Measurements from ENCODE around the gene CABLES2. TPM values are rescaled to one million over a fixed set of nuclear protein-coding genes. Genes with fewer than 3 reads are reported as not detected.
A peak's percentile ranks its signal among the peaks of the same experiment; 100 is the strongest.
"Not testable (repeated sequence)": the region's sequence is repeated elsewhere in the genome, so short reads cannot be mapped to it uniquely, and the experiment has no call there.

The CABLES2 gene
- total RNA-seq, 4 donors from 2014 or later: 2.0 to 3.8 (median 2.2) TPM

- intact Hi-C loops (cut with DNase I): no loop called here
- peaks cover 6 to 41% (median 12%) of the 10 kb centered on the region in 3 donors for H3K4me1 ChIP-seq
- no peaks in the 10 kb centered on the region for H3K36me3 ChIP-seq
- no peak for DNase-seq
- H3K9me3 ChIP-seq: no peaks in the 10 kb centered on the region
- TF ChIP-seq, protein P1, sequence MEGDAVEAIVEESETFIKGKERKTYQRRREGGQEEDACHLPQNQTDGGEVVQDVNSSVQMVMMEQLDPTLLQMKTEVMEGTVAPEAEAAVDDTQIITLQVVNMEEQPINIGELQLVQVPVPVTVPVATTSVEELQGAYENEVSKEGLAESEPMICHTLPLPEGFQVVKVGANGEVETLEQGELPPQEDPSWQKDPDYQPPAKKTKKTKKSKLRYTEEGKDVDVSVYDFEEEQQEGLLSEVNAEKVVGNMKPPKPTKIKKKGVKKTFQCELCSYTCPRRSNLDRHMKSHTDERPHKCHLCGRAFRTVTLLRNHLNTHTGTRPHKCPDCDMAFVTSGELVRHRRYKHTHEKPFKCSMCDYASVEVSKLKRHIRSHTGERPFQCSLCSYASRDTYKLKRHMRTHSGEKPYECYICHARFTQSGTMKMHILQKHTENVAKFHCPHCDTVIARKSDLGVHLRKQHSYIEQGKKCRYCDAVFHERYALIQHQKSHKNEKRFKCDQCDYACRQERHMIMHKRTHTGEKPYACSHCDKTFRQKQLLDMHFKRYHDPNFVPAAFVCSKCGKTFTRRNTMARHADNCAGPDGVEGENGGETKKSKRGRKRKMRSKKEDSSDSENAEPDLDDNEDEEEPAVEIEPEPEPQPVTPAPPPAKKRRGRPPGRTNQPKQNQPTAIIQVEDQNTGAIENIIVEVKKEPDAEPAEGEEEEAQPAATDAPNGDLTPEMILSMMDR (IDR thresholded peaks at IDR 0.05): no peak
- no peak for TF ChIP-seq POLR2A (IDR thresholded peaks at IDR 0.05)
- WGBS, 2 donors: 44 to 53% methylated on average over 5 to 20 of the region's 22 CpGs
- peak overlapping the region; percentile 72 to 85 (median 78) for H3K27ac ChIP-seq
- H3K27me3 ChIP-seq: peaks cover 0 to 72% (median 0%) of the 10 kb centered on the region in 4 donors
- H3K4me3 ChIP-seq: peak overlapping the region; percentile 34 to 61 (median 50)
These were observed 19.6 kb upstream of the CABLES2 start for GRCh38 chr20:62426699-62427131.

DNA sequence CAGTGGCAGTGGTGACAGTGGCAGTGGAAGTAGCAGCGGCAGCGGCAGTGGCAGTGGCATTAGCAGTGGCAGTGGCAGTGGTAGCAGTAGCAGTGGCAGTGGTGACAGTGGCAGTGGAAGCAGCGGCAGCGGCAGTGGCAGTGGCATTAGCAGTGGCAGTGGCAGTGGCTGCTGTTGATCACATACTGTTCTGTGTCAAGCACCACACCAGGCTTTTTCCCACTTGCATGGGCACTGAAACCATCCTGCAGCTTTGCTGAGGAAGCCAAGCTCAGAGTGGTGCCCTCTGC, 18.9 kb upstream of the CABLES2 start:
- H3K4me3 ChIP-seq; DNase-seq; H3K9me3 ChIP-seq; H3K36me3 ChIP-seq; intact Hi-C loops (cut with DNase I); H3K27ac ChIP-seq: not testable (repeated sequence)
- H3K4me1 ChIP-seq: peaks cover 6 to 41% (median 12%) of the 10 kb centered on the region in 3 donors
- peaks cover 0 to 71% (median 0%) of the 10 kb centered on the region in 4 donors for H3K27me3 ChIP-seq
- WGBS, 2 donors: 68 to 89% methylated on average over 4 of the region's 4 CpGs

DNA sequence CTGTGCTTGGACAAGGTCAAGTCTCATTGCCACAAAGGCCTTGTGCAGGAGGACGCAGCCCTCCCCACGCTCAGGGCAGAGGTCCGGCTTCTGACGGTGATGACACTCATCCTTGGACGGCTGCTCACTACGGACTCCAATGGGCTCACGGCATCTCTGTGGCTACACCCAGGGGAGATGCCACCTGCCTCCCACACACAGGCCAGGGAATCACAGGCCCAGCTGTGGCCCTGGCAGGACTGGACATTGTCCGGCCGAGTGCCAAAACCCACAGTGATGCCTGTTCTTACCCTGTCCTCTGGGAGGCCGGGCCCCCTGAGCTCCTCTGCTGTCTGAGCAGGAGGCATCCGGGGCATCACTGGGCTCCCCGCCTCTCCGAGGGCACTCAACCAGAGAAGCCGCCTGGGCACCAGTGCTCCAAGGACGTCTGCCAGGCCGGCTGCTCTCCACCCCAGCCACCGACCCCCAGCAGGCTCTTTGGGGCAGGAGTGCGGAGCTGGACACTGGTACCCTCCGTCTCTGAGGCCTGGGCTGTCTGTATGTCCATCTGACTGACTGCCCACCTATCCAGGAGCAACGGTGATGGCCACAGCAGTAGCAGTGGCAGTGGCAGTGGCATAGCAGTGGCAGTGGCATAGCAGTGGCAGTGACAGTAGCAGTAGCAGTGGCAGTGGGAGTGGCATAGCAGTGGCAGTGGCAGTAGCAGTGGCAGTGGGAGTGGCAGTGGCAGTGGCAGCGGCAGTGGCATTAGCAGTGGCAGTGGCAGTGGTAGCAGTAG, 18.4 kb upstream of the CABLES2 start:
- intact Hi-C loops (cut with DNase I): no loop called here
- Histone ChIP-seq H3K4me3 (no peak overlapping the region), H3K27me3 (peaks cover 0 to 65% (median 0%) of the 10 kb centered on the region in 4 donors), H3K36me3 (no peaks in the 10 kb centered on the region), H3K27ac (no peak overlapping the region), H3K4me1 (peaks cover 6 to 41% (median 12%) of the 10 kb centered on the region in 3 donors), H3K9me3 (no peaks in the 10 kb centered on the region)
- no peak for TF ChIP-seq POLR2A (IDR thresholded peaks at IDR 0.05)
- TF ChIP-seq, protein P1 (IDR thresholded peaks at IDR 0.05): no peak
- 91% methylated on average over 1 to 7 of the region's 21 CpGs for WGBS, 2 donors
- no peak for DNase-seq

DNA sequence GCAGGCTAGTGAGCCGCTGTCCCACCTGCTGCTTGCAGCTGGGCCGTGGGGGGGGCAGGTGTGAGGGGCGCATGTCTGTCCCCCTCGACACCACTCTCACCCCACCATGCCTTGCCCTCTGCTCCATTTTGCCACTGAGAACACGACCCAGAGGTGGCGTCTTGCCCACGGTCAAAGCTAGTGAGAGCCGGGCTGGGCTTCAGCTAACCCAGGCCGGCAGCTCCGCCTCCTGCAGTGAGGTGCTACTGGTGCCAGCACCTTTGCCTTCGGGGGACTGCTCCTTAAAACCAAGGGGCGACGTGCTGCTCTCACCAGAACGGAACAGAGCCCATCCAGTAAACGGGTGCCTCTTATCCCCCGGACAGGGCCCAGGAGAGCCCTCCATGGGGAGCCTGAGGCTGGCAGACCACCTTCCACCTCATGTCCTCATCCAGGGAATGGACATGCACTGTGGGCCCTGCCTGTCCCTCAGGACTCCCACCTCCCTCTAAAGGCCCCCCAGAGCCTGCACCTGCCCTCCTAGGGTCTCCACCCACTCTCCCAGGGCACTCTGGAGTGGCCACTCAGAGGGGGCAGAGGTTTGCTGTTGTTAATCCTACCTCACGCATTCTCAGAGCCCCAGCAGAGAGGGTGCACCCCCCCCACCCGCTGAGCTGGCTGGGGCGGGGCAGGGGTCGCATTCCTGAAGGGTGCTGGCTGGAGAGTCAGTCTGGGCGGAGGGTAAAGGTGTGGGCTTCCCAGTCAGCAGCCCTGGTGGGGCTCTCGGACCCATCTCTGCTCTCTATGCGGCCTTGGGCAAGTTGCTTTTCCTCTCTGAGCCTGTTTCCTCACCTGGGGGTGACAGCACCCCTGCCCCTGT, 17.4 kb upstream of the CABLES2 start:
- H3K36me3 ChIP-seq: no peaks in the 10 kb centered on the region
- TF ChIP-seq POLR2A (IDR thresholded peaks at IDR 0.05): no peak
- DNase-seq: no peak
- WGBS, 2 donors: 31% methylated on average over 9 of the region's 23 CpGs; no CpG with 5 or more reads in 1 of the 2 donors
- no peak overlapping the region for H3K27ac ChIP-seq
- intact Hi-C loops (cut with DNase I): no loop called here
- no peaks in the 10 kb centered on the region for H3K9me3 ChIP-seq
- H3K4me3 ChIP-seq: no peak overlapping the region
- peaks cover 6 to 41% (median 12%) of the 10 kb centered on the region in 3 donors for H3K4me1 ChIP-seq
- H3K27me3 ChIP-seq: peaks cover 0 to 55% (median 0%) of the 10 kb centered on the region in 4 donors

DNA sequence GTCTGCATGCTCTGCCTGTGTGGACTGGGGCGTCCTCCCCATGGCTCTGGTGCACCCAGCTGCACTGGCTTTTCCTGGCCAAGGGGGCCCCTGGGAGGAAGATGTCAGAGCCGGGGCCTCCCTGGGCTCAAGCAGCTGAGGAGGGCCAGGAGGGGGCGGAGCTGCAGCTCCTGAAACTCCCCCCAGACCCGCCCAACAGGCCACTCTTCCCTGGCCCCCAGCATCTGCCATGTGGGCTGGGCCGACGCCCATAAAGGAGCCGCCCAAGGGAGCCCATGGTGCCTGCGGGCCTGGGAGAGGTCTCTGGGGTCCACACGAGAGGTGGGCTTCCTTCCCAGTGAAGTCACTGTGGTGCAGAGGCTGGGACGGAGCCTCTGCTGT, 16.2 kb upstream of the CABLES2 start:
- intact Hi-C loops (cut with DNase I): no loop called here
- Histone ChIP-seq H3K4me1 (peaks cover 5 to 37% (median 7%) of the 10 kb centered on the region in 3 donors), H3K27me3 (peaks cover 0 to 50% (median 0%) of the 10 kb centered on the region in 4 donors), H3K27ac (no peak overlapping the region), H3K4me3 (no peak overlapping the region), H3K36me3 (no peaks in the 10 kb centered on the region), H3K9me3 (no peaks in the 10 kb centered on the region)
- no peak for DNase-seq
- WGBS, 2 donors: 40% methylated on average over 3 of the region's 10 CpGs; no CpG with 5 or more reads in 1 of the 2 donors
- TF ChIP-seq, protein P1 (IDR thresholded peaks at IDR 0.05): no peak
- TF ChIP-seq POLR2A (IDR thresholded peaks at IDR 0.05): no peak
